GM12878 (cell line): ENCODE results near the gene OSGIN1.

ENCODE experiments used
- EP300 ChIP-seq, 2 experiments: fragments of 150-350 bp in 1 of 2; IDR thresholded peaks; 2 replicates each; pipeline ENCODE4 v1.6.1; 2011 to 2012; ENCODE audit warnings: low read depth in 2 of 2, low read length in 2 of 2, borderline replicate concordance in 1 of 2, improper control_type of control experiment in 1 of 2, inconsistent platforms in 1 of 2; ENCODE audit not compliant: control insufficient read depth in 1 of 2
- EZH2 ChIP-seq: IDR thresholded peaks from 2 replicates; pipeline ENCODE4 v1.6.1; 2012; ENCODE audit warnings: low read depth, mild to moderate bottlenecking, control low read depth, inconsistent platforms, low read length, borderline replicate concordance; ENCODE audit not compliant: control insufficient read depth
- POLR2A ChIP-seq: IDR thresholded peaks from 2 replicates; pipeline ENCODE4 v1.6.1; 2011; ENCODE audit warnings: low read depth, mild to moderate bottlenecking, low read length
- RAD21 ChIP-seq: IDR thresholded peaks from 2 replicates; pipeline ENCODE4 v1.6.1; 2011; ENCODE audit warnings: mild to moderate bottlenecking, low read depth, low read length, moderate library complexity; ENCODE audit not compliant: insufficient read depth
- SIX5 ChIP-seq: IDR thresholded peaks from 2 replicates; pipeline ENCODE4 v1.6.1; 2011; ENCODE audit warnings: mild to moderate bottlenecking, low read depth, low read length, moderate library complexity; ENCODE audit not compliant: severe bottlenecking
- ZNF207 ChIP-seq: fragments of 450-650 bp; IDR thresholded peaks from 2 replicates; pipeline ENCODE4 v1.6.1; 2014; ENCODE audit warnings: antibody characterized with exemption, mild to moderate bottlenecking, borderline replicate concordance
- ZNF217 ChIP-seq: fragments of 450-650 bp; IDR thresholded peaks from 2 replicates; pipeline ENCODE4 v1.6.1; 2017; ENCODE audit warnings: antibody characterized with exemption, mild to moderate bottlenecking
- TF ChIP-seq, protein P1 (sequence below), 3 experiments: IDR thresholded peaks in 2 of 3; conservative IDR thresholded peaks in 1 of 3; 2 replicates each; pipeline ENCODE4 v1.5.1; 2011; ENCODE audit warnings: low read depth in 3 of 3, low read length in 3 of 3, mild to moderate bottlenecking in 3 of 3, control low read depth in 2 of 3, moderate library complexity in 2 of 3, inconsistent platforms in 1 of 3, mixed read lengths in 1 of 3; ENCODE audit not compliant: control insufficient read depth in 2 of 3, insufficient read depth in 1 of 3; ENCODE audit errors: extremely low read depth in 1 of 3
- TF ChIP-seq, protein P2 (sequence below): IDR thresholded peaks from 2 replicates; pipeline ENCODE4 v1.6.1; 2012; ENCODE audit warnings: low read depth, low read length, improper control_type of control experiment

DNA sequence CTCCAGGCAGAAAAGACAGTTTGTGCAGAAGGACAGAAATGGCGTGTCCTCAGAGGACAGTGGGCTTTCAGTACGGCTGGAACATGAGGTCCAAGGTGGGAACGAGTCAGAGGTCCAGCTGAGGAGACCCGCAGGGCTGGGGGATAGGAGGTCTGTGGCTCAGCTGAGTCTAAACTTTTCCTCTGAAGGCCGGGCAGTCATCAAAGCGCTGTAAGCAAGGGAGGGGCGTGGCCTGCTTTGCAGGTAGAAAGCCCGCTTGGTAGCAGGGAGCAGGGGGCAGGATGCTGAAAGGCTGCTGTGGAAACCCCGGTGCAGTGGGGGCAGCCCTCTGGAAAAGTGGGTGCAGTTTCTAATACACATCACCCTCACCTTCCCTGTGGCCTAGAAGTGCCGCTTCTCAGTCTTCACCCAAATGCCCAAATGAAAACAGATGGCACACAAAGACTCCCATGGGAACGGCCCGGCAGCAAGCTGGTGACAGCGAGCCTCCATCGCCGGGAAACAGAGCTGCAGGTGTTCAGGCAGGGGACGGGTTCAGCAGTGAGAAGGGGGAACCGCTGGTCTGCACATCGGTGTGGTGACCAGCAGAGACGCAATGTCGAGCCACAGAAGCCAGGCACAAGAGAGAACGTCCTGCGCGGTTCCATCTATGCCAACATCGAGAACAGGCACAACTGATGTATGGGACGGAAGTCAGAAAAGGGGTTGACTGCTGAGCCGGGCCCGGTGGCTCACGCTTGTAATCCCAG, 12.2 kb upstream of the OSGIN1 start:
- TF ChIP-seq EZH2 (no peak), POLR2A (no peak), ZNF207 (no peak), ZNF217 (no peak), RAD21 (no peak), SIX5 (no peak), EP300 (IDR thresholded peaks at IDR 0.05; ENCODE audit: borderline replicate concordance in 1 of 2, control insufficient read depth in 1 of 2, low read depth in 2 of 2, low read length in 2 of 2) (no peak)
- TF ChIP-seq, protein P1, sequence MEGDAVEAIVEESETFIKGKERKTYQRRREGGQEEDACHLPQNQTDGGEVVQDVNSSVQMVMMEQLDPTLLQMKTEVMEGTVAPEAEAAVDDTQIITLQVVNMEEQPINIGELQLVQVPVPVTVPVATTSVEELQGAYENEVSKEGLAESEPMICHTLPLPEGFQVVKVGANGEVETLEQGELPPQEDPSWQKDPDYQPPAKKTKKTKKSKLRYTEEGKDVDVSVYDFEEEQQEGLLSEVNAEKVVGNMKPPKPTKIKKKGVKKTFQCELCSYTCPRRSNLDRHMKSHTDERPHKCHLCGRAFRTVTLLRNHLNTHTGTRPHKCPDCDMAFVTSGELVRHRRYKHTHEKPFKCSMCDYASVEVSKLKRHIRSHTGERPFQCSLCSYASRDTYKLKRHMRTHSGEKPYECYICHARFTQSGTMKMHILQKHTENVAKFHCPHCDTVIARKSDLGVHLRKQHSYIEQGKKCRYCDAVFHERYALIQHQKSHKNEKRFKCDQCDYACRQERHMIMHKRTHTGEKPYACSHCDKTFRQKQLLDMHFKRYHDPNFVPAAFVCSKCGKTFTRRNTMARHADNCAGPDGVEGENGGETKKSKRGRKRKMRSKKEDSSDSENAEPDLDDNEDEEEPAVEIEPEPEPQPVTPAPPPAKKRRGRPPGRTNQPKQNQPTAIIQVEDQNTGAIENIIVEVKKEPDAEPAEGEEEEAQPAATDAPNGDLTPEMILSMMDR (IDR thresholded peaks at IDR 0.05 in 2 of 3, conservative IDR thresholded peaks at IDR 0.05 in 1 of 3; ENCODE audit: control insufficient read depth in 2 of 3, extremely low read depth in 1 of 3, insufficient read depth in 1 of 3, low read depth in 3 of 3, low read length in 3 of 3): no peak
- TF ChIP-seq, protein P2, sequence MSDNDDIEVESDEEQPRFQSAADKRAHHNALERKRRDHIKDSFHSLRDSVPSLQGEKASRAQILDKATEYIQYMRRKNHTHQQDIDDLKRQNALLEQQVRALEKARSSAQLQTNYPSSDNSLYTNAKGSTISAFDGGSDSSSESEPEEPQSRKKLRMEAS: no peak
